Sigmoid colon (tissue), 4 donors: Measurements from ENCODE around the gene TSPAN15.

ENCODE experiments used
- EP300 ChIP-seq, 4 donors: sonication (generic); formaldehyde crosslinking; IDR thresholded peaks; one replicate each; pipeline ENCODE4 v1.6.1; 2017; ENCODE audit warnings: antibody characterized with exemption in 4 of 4
- POLR2A ChIP-seq, 2 donors: fragments of 450-650 bp; IDR thresholded peaks; one replicate each; pipeline ENCODE4 v1.6.1; 2016; ENCODE audit warnings: antibody characterized with exemption in 2 of 2, mild to moderate bottlenecking in 2 of 2, moderate library complexity in 2 of 2
- POLR2AphosphoS5 ChIP-seq, 4 donors: sonication (generic); formaldehyde crosslinking; IDR thresholded peaks; one replicate each; pipeline ENCODE4 v1.6.1; 2017; ENCODE audit warnings: antibody characterized with exemption in 4 of 4
- TF ChIP-seq, protein P1 (sequence below), 4 experiments: fragments of 450-650 bp in 3 of 4; fragments of 200-600 bp in 1 of 4; IDR thresholded peaks; one replicate each; pipeline ENCODE4 v1.5.1; 2016 to 2019; ENCODE audit warnings: antibody characterized with exemption in 4 of 4, mild to moderate bottlenecking in 3 of 4, moderate library complexity in 2 of 4

GRCh38 chr10:69486922-69487730, 35.9 kb downstream of the TSPAN15 start:
- TF ChIP-seq, protein P1, sequence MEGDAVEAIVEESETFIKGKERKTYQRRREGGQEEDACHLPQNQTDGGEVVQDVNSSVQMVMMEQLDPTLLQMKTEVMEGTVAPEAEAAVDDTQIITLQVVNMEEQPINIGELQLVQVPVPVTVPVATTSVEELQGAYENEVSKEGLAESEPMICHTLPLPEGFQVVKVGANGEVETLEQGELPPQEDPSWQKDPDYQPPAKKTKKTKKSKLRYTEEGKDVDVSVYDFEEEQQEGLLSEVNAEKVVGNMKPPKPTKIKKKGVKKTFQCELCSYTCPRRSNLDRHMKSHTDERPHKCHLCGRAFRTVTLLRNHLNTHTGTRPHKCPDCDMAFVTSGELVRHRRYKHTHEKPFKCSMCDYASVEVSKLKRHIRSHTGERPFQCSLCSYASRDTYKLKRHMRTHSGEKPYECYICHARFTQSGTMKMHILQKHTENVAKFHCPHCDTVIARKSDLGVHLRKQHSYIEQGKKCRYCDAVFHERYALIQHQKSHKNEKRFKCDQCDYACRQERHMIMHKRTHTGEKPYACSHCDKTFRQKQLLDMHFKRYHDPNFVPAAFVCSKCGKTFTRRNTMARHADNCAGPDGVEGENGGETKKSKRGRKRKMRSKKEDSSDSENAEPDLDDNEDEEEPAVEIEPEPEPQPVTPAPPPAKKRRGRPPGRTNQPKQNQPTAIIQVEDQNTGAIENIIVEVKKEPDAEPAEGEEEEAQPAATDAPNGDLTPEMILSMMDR (IDR thresholded peaks at IDR 0.05) = no peak
- TF ChIP-seq POLR2AphosphoS5 (IDR thresholded peaks at IDR 0.05) (no peak), POLR2A (IDR thresholded peaks at IDR 0.05) (no peak), EP300 (IDR thresholded peaks at IDR 0.05) (no peak)
